ENCODE results near the gene AXDND1. TPM values are rescaled to one million over a fixed set of nuclear protein-coding genes. Genes with fewer than 3 reads are reported as not detected.

The AXDND1 gene
- total RNA-seq, 1 experiment from 2014 or later: 0.31 TPM

DNA sequence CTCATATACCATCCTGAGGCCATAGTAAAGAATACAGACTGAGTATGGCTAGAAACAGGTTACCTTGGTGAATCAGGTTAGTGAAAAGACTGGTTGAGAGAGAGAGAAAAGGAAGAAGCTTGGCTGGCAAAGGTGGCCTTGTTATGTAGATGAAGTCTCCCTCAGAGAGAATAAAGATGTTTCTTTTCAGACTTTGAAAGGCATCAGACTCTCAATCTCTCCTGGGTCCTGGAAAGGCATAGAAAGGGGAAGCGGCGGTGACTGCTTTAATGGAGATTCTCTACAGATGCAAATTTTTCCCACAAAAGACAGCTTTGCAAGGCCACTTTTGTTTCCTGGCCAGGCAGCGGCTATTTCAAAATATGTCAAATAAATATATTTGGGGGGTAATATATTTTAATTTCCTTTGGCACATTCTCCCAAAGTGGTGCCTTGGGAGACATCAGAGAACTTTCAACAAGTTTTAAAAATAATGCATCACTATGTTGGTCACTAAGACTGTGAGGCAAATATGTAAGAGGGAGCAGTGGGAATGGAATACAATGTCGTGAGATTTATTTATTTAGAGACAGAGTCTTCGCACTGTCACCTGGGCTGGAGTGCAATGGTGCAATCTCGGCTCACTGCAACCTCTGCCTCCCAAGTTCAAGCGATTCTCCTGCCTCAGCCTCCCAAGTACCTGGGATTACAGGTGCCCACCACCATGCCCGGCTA is 163.9 kb downstream of the AXDND1 start:
- peaks cover 2% of the 10 kb centered on the region; the same call in 1 of the 2 replicates for H3K27me3 ChIP-seq (ENCODE audit: control insufficient read depth, insufficient read depth, low read length)
- CTCF ChIA-PET: no interaction called here
- H3K4me3 ChIP-seq (ENCODE audit: low read depth in 2 of 2, low read length in 2 of 2): no peak overlapping the region
- no peak overlapping the region for H3K27ac ChIP-seq (ENCODE audit: low read length)
- POLR2A ChIA-PET: no interaction called here
- in situ Hi-C loops (cut with HindIII; ENCODE audit: low pct_unique_long_range_greater_than_20kb, low sequenced_read_pairs) (no loop called here), intact Hi-C loops (cut with micrococcal nuclease; ENCODE audit: unreplicated experiment) (no loop called here)
- DNase-seq (ENCODE audit: low read depth, low spot score): no peak
- no TSS peak for BruUV-seq (replicated peaks)
- TF ChIP-seq TCF7L2 (IDR thresholded peaks at IDR 0.05; ENCODE audit: low read depth, low read length): no peak
- no peak for TF ChIP-seq POLR2AphosphoS5 (IDR thresholded peaks at IDR 0.05; ENCODE audit: low read depth, low read length)
- no peak for TF ChIP-seq SIN3A (IDR thresholded peaks at IDR 0.05; ENCODE audit: borderline replicate concordance, insufficient read depth, low read depth, low read length)
- TF ChIP-seq REST (IDR thresholded peaks at IDR 0.05; ENCODE audit: insufficient read depth in 1 of 2, low read depth in 2 of 2, low read length in 1 of 2): no peak
- no peak for TF ChIP-seq CTCF (IDR thresholded peaks at IDR 0.05)
- ATAC-seq: no peak
- no peaks in the 10 kb centered on the region for H3K4me1 ChIP-seq (ENCODE audit: control insufficient read depth, insufficient read depth, low read length)
- H3K9me3 ChIP-seq (ENCODE audit: control insufficient read depth, insufficient read depth, low read depth, low read length): no peaks in the 10 kb centered on the region
- no peaks in the 10 kb centered on the region for H3K36me3 ChIP-seq (ENCODE audit: control insufficient read depth, insufficient read depth, low read length)

GRCh38 chr1:179530352-179530751 is 164.6 kb downstream of the AXDND1 start:
- Histone ChIP-seq H3K4me1 (ENCODE audit: control insufficient read depth, insufficient read depth, low read length) (no peaks in the 10 kb centered on the region), H3K27me3 (ENCODE audit: control insufficient read depth, insufficient read depth, low read length) (peaks cover 2% of the 10 kb centered on the region; the same call in 1 of the 2 replicates), H3K9me3 (ENCODE audit: control insufficient read depth, insufficient read depth, low read depth, low read length) (no peaks in the 10 kb centered on the region), H3K27ac (ENCODE audit: low read length) (no peak overlapping the region), H3K36me3 (ENCODE audit: control insufficient read depth, insufficient read depth, low read length) (no peaks in the 10 kb centered on the region), H3K4me3 (ENCODE audit: low read depth in 2 of 2, low read length in 2 of 2) (no peak overlapping the region)
- DNase-seq (ENCODE audit: low read depth, low spot score) (no peak), ATAC-seq (no peak)
- intact Hi-C loops (cut with micrococcal nuclease; ENCODE audit: unreplicated experiment): no loop called here
- TF ChIP-seq SIN3A (IDR thresholded peaks at IDR 0.05; ENCODE audit: borderline replicate concordance, insufficient read depth, low read depth, low read length): no peak
- no peak for TF ChIP-seq CTCF (IDR thresholded peaks at IDR 0.05)
- TF ChIP-seq TCF7L2 (IDR thresholded peaks at IDR 0.05; ENCODE audit: low read depth, low read length): no peak
- no peak for TF ChIP-seq POLR2AphosphoS5 (IDR thresholded peaks at IDR 0.05; ENCODE audit: low read depth, low read length)
- no peak for TF ChIP-seq REST (IDR thresholded peaks at IDR 0.05; ENCODE audit: insufficient read depth in 1 of 2, low read depth in 2 of 2, low read length in 1 of 2)
- CTCF ChIA-PET: no interaction called here
- in situ Hi-C loops (cut with HindIII; ENCODE audit: low pct_unique_long_range_greater_than_20kb, low sequenced_read_pairs): no loop called here
- BruUV-seq (replicated peaks): no TSS peak
- POLR2A ChIA-PET: no interaction called here
